NCI-H345 treated with DMSO at 0.1 percent for 48 hours (cell line): ENCODE results near the gene TUBGCP2.
"Not testable (repeated sequence)": the region's sequence is repeated elsewhere in the genome, so short reads cannot be mapped to it uniquely, and the experiment has no call there.

Experiments
- DNase-seq: peaks from one replicate; lab custom pipeline; 2025; ENCODE audit not compliant: unreplicated experiment; lab: John Stamatoyannopoulos, UW

TUBGCP2 gene

DNA sequence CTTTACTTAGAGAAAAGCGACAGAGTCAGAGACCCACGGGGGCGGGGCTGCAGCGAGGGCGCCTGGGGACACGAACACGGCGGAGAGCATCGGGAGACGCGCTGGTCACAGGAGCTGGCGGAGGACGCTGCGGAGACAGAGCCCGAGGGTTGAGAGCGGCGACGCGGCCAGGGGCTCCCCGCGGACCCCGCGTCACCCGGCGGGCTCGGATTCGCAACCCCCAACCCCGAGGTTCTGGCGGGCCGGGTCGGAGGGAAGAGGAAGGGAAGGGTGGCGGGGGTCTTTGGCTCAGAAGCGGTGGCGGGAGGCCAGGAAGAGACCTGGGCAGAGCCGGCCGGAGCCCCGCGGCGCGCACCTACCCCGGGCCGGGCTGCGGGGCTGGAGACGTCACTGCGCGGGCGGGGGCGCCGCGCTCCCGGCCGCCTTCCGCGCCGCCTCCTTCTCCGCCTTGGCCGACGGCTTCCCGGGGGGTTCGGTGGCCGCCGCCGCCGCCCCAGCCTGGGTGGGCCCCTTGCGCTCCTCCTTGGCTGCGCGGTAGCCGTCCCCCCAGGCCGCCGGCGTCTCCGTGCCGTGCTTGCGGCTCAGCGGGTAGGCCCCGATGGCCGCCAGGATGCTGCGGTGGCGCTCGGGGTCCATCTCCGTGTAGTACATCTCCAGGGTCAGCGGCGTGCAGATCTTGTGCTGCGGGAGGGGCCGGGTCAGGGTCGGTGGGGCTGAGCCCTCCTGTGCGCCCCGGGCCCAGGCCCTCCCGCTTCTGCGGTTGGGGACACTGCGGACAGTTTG lies 17.0 kb upstream of the TUBGCP2 start:
- no peak for DNase-seq

DNA sequence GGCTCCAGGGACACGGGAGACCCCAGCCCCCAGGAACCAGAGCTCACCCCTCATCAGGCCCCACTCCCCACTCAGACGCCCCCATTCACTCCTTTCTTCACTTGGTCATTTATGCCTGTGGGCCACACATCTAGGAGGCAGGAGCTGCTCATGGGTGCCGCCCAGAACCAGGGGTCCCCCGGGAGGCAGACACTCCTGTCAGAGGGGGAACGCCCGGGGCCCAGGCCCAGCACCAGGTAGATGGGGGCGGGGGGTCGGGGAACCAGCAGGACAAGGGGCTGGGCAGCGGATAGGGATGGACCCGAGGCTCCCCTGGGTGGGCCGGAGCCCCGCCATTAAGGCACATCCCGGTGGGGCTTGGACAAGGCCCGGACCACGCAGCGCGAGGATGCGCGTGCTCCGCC lies 16.2 kb upstream of the TUBGCP2 start:
- DNase-seq = no peak

DNA sequence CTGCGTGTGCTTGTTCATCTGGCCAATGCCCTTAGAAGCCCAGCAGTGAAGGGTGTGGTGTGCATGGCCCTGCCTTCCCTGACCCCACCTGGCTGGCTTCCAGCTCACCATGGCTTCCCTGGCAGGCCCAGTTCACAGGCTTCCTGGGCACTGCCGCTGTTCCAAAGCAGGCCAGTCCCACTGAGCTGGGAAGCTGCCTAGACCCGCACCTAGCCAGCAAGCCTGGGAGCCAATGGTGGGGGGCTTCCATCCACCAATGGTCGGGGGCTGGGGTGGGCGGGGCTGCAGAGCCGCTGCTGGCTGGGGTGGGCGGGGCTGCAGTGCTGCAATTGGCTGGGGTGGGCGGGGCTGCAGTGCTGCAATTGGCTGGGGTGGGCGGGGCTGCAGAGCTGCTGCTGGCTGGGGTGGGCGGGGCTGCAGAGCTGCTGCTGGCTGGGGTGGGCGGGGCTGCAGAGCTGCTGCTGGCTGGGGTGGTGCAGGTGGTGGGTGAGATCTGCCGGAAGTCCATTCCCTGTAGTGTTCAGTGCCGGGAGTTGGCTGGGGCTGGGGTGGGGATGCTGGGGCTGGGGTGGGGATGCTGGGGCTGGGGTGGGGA lies 15.6 kb upstream of the TUBGCP2 start:
- DNase-seq = peak; percentile 25

DNA sequence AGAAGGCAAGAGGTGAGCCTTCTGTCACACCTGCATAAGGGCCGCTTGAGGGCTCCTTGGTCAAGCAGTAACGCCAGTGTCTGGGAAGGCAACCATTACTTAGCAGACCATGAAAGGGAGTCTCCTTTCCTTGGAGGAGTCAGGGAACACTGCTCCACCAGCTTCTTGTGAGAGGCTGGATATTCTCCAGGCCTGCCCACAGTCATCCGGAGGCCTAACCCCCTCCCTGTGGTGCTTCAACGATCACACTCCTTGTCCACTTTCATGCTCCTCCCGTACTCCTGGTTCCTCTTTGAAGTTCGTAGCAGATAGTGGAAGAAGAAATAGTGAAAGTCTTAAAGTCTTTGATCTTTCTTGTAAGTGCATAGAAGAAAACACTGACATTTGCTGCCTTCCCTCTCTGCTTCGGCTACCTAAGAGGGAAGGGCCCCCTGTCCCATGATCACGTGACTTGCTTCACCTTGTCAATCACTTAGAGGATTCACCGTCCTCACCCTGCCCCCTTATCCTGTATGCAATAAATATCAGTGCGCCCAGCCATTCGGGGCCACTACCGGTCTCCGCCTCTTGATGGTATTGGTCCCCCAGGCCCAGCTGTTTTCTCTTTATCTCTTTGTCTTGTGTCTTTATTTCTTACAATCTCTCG lies 13.5 kb upstream of the TUBGCP2 start:
- DNase-seq = not testable (repeated sequence)

DNA sequence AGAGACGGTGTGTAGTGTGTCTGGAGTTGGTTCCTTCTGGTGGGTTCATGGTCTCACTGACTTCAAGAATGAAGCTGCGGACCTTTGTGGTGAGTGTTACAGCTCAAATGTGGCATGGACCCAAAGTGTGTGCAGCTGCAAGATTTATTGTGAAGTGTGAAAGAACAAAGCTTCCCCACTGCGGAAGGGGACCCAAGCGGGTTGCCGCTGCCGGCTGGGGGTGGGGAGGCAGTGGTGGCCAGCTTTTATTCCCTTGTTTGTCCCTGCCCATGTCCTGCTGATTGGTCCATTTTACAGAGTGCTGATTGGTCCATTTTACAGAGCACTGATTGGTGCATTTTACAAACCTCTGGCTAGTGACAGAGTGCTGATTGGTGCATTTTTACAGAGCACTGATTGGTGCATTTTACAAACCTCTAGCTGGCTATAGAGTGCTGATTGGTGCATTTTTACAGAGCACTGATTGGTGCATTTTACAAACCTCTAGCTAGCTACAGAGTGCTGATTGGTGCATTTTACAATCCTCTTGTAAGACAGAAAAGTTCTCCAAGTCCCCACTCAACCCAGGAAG lies 12.3 kb upstream of the TUBGCP2 start:
- not testable (repeated sequence) for DNase-seq

DNA sequence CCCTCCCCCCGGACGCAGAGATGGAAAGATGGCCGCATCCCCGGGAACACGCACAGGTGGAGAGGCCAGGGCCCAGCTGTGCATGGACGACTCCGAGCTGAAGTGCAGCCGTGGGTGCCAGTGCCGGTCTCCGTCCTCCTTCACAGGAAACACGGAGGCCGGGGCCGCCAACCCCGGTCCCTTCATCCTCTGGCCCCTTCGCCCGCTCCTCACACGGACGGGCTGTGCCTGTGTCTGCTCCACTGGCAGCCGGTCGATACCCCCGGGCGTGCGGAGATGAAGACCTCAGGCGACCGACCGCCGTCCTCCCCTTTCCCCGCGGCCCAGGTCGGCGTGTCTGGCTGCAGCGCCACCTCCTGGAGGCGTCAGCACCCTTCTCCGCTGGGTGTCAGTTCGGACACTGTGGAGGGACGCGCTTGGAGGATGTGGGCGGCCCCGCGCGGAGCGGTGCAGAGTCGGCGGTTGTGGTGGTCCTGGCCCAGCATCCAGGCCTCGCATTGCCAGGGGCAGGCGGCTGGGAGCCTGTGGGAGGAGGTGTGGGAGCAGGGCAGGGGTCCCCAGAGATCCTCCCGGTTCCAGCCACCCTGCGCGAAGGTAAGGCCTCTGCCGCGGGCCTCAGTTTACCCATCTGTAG lies 9.9 kb upstream of the TUBGCP2 start:
- peak; percentile 25 for DNase-seq

DNA sequence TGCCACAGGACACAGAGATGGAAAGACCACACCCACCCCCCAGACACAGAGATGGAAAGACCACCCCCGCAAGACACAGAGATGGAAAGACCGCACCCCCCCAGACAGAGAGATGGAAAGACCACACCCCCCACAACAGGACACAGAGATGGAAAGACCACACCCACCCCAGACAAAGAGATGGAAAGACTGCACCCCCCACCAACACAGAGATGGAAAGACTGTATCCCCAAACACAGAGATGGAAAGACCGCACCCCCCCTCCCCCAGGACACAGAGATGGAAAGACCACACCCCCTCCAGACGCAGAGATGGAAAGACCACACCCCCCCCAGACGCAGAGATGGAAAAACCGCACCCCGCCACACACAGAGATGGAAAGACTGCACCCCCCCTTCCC lies 8.1 kb upstream of the TUBGCP2 start:
- no peak for DNase-seq

DNA sequence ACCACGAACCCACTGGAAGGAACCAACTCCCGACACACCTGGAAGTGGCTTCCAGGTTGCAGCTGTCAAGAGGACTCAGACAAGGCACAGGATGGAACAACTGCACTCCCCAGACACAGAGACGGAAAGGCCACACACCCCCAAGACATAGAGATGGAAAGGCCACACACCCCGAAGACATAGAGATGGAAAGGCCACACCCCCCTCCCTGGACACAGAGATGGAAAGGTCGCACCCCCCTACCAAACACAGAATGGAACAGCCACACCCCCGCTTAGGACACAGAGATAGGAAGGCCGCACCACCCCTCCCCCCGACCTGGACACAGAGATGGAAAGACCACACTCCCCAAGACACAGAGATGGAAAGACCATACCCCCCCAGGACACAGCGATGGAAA lies 7.6 kb upstream of the TUBGCP2 start:
- no peak for DNase-seq

DNA sequence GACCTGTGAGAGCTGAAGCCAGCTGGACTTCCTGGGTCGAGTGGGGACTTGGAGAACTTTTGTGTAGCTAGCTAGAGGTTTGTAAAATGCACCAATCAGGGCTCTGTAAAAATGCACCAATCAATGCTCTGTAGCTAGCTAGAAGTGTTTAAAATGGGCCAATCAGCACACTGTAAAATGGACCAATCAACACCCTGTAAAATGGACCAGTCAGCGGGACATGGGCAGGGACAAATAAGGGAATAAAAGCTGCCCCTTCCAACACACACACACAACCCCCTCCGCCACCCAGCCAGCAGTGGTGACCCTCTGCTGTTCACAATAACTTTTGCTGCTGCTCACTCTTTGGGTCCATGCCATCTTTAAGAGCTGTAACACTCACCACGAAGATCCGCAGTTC lies 7.2 kb upstream of the TUBGCP2 start:
- DNase-seq = no peak

DNA sequence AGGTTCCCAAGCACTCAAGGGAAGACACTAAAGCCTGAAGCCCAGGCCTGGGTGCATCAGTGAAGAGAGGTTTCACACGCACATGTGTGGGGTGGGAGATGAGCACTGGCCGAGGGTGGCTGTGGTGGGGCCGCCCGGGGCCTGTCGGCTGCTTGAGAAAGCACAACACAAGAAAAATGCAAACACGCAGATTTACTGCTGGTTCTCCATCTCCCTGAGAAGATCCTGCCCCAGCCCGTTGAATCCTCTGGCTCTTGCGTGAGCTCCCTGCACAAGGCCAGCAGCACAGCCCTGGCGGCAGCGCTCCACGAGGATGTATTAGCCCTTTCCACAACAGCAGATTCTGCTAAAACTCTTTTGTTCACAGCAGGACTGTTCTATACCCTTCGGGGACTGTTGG lies 6.2 kb upstream of the TUBGCP2 start:
- DNase-seq = no peak

DNA sequence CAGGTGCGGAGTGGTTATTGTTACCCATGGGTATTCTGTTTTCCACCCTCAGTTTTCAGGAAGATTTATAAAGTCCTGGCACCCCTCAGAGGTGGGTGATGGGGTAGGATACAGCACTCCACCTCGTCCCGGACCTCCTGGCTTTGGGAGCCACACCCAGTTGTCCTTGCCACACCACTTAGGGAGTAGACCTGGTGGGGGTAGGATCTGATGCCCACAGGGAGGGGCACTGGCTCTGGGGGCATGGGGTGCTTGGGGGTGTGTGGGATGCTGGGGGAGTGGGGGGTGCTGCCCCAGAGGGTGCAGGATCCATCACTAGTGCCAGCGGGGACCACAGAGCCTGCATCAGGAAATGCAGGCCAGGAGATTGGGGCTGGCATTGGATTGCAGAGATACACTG lies 4.5 kb upstream of the TUBGCP2 start:
- DNase-seq = no peak

DNA sequence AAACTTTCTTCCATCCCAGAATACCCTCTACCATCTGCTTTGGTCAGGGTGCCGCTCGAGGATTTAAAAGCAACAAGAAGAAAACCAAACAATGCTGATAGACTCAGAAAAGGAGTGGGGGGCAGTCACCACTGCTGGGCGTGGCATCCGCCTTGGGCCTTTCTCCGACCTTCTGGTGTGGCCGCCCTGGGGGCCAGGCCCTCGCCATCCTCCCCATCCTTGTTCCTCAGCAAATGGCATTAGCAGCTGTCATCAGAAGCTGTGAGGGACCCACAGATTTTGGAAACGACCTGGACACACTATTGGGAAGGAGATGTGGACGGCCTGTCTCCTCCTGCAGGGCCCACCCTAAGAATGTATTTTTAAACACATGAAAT lies 4.1 kb upstream of the TUBGCP2 start:
- DNase-seq = no peak

DNA sequence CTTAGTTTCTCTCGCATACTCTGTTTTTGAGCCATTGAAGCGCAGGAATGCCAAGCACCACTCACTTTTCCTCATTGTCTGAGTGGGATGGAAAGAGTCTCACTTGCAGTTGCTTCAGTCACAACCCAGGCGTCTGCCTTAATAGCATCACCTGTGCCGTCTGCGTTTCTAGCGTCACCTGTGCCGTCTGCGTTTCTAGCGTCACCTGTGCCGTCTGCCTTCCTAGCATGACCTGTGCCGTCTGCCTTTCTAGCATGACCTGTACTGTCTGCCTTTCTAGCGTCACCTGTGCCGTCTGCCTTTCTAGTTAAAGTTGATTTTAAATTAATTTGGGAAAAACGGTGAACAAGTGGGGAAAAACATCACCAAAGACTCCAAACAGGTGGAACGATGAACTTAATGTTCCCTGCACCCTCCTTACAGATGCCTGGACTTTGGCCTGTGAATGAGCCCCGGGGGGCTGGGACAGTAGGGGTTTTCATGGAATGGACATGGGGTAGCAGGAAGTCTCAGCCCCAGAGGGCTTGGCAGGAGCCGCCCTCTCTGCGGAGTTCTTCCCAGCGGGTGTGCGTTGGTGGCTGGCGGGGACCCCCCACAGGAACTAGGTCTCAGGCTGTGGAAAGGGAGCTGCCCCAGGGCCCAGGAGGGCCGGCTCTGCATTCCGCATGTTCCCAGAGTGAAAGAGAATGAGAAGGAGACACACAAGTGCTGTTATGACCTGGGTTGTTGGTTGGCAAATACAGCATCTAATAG lies 3.5 kb upstream of the TUBGCP2 start:
- no peak for DNase-seq

DNA sequence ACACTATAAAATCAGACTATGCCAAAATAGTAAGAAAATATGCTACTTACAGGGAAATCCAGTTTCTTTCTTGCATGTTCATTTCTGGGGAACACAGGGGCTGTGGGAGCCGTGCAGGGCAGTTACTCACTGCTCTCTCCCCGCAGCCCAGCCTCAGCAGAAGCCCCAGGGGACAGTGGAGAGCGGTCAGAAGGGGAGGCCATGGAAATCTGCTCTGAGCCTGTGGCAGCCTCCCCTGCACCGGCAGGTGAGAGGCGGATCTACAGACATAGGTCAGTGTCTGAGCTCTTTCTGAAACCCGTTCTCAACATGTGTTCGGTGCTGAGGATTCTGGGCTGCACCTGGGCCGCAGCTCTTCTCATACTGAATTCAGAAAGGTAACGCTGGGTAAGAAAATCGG lies 2.9 kb upstream of the TUBGCP2 start:
- DNase-seq = no peak

DNA sequence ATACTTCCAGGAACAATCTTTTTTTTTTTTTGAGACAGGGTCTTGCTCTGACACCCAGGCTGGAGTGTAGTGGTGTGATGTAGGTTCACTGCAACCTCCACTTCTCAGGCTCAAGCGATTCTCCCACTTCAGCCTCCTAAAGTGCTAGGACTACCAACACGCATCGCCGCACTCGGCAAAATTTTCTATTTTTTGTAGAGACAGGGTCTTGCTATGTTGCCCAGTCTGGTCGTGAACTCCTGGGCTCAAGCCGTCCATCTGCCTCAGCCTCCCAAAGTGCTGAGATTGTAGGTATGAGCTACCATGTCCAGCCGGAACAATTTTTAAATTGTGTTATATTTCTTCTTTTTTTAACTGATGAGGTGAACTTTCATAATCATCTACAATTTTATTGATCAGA lies 2.1 kb upstream of the TUBGCP2 start:
- DNase-seq = no peak

DNA sequence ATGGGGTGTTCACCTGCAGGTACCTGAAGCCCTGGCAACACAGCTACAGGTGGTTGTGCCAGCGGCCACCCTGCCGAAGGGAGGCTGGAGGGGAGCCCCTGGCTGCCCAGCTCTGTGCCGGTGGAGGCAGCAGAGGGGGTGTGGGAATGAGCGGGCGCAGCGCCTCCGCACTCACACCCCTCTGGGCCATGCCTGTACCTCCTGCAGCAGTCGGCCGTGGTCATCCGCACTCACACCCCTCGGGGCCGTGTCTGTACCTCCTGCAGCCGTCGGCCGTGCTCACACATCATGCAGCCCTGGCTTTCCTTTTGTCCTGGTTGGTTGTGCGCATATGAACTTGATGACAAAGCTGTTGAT lies 1.7 kb upstream of the TUBGCP2 start:
- DNase-seq = no peak

DNA sequence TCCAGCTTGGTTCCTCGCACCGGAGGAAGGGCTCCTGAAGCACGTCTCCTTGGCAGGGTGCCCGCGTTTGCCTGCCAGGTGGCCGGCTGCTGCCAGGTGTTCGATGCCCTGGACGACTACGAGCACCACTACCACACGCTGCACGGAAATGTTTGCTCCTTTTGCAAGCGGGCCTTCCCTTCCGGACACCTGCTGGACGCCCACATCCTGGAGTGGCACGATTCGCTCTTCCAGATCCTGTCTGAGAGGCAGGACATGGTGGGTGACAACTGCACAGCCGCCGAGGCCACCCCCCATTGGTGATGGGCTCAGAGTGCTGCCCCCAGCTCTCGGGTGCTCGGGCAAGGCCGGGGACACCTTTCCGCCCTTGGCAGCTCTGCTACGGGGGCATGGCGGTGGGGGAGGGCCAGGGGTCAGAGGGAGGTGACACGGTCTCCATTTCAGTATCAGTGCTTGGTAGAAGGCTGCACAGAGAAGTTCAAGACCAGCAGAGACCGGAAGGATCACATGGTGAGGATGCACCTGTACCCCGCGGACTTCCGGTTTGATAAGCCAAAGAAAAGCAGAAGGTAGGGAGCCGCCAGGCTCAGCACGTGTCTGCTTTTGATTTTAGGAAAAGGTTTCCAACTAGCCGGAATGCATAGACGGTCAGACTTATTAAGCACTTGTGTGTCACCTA lies 1.2 kb upstream of the TUBGCP2 start:
- DNase-seq = peak; percentile 20

DNA sequence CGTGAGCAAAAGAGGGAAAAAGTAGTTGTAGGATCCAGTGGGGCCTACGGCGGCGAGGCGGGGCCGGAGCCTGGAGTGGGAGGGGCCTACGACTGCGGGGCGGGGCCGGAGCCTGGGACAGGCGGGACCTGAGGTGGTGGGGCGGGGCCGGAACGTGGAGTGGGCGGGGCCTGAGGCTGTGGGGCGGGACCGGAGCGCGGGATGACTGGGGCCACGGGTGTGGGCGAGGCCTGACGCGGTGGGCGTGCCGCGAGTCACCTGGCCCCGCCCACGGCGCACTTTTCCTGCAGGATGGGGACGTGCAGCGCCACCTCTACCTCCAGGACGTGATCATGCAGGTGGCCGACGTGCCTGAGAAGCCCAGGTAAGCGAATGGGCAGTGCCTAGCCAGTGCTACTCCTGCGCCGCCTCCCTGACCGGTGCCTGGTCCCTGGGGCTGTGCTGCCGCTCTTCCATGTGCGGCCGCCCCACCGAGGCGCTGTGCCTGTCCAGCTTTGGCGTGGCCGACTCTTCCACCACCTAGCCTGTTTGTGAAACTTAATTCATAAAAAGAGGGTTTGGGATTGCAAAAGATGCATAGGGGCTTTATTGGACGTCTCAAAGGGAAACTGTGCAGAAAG lies 538 bp upstream of the TUBGCP2 start:
- peak; percentile 64 for DNase-seq

DNA sequence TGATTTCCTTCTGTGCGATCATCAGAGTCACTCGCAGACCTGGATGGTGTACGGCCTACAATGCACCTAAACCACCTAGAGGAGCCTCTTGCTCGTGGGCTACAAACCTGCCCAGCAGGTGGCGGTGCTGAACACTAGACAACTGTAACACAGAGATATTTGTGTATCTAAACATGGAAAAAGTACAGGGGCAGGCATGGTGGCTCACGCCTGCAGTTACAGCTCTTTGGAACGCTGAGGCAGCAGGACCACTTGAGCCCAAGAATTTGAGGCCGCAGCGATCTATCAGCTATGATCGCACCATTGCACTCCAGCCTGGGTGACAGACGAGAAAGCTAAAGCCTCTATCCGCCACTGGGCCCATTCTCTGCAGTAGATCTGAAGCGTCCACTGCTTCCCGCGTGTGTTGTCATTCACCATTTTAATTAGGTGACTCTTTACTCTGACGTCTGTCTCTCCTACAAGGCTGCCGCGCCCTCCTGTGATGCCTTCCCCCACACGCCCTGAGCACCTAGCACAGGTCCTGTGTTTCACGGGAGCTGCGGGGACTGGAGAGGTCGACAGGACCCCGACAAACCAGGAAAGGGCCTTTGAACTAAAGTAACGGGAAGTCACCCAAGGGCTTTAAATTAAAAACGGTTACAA lies 774 bp downstream of the TUBGCP2 start:
- DNase-seq = peak; percentile 15
